ENCODE data around the gene DRGX. TPM values are rescaled to one million over a fixed set of nuclear protein-coding genes. Genes with fewer than 3 reads are reported as not detected.

DRGX gene
- total RNA-seq (under 1 TPM in 1 of 2 donors, not detected in 1; 0.45 TPM), polyA plus RNA-seq (ENCODE audit: insufficient read length in 6 of 6) (not detected)
- long read RNA-seq, donor 1: 0 reads
- long read RNA-seq, donor 2: 0 reads
- long read RNA-seq, donor 3: 0 reads
- long read RNA-seq, donor 4: 0 reads
- long read RNA-seq, donor 5: 0 reads
- long read RNA-seq, donor 6: 0 reads
- long read RNA-seq, donor 7: 0 reads
- long read RNA-seq, donor 8: 0 reads
- long read RNA-seq, donor 9: 0 reads
- long read RNA-seq, donor 10: 0 reads
- long read RNA-seq, donor 11, transcript DRGX-202 (7 exons, 955 nt): major isoform, 14 of 14 reads
- long read RNA-seq, donor 11, partial matches to known transcripts: 0 of 14 reads
- long read RNA-seq, donor 11, other reads (novel, unspliced or antisense): 0 of 14 reads
- long read RNA-seq, donor 12: 0 reads

DNA sequence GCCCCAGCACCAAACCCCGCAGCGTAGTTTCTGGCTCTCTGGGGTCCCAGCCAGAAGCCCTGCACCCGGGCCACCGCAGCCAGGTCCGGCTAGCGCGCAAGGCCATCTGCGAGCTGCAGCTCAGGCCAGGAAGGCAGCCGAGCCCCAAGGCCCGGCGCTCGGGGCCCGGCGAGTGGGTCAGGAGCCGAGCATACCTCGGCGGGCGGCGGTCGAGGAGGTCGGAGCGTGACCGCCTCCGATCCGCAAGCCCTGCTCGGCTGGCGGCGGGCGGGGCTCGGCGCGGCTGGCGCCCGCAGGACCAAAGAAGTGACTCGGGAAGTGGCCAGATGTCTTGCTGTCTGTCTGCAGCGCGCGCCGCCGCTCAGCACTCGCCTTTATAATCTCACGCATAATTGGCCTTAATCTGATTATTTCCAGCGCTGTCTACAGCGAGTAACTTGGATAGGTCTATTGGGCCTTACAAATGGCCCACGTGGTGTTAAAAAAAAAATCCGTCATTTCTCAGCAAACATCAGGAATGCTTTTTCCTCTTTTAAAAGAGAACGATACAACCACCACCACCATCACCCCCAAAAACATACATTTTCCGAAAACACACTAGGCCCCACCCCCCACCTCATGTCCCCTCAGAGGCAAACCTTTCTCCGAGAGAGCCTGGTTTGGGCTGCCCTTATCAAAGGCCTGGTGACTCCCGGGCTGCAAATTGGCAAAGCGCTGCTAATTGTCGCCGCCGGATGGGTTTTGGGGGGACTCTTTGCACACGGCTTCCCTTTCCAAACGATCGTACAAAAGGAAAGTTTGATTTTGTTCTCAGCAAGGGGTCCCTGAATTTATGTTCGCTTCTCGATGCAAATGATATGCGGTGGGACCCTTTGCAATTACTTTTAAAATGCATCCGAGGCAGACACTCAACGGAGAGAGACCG lies at the start of gene DRGX:
TSS of gene DRGX (minus strand) at position 349 of the 925 bp plus-strand sequence. CDS start 649 bp downstream, outside the sequence.
- intact Hi-C loops (cut with DNase I): no loop called here
- ATAC-seq (no peak), DNase-seq (no peak)
- H3K4me1 ChIP-seq: peaks cover 7 to 27% of the 10 kb centered on the region in 2 donors
- no peaks in the 10 kb centered on the region for H3K36me3 ChIP-seq
- TF ChIP-seq, protein P1, sequence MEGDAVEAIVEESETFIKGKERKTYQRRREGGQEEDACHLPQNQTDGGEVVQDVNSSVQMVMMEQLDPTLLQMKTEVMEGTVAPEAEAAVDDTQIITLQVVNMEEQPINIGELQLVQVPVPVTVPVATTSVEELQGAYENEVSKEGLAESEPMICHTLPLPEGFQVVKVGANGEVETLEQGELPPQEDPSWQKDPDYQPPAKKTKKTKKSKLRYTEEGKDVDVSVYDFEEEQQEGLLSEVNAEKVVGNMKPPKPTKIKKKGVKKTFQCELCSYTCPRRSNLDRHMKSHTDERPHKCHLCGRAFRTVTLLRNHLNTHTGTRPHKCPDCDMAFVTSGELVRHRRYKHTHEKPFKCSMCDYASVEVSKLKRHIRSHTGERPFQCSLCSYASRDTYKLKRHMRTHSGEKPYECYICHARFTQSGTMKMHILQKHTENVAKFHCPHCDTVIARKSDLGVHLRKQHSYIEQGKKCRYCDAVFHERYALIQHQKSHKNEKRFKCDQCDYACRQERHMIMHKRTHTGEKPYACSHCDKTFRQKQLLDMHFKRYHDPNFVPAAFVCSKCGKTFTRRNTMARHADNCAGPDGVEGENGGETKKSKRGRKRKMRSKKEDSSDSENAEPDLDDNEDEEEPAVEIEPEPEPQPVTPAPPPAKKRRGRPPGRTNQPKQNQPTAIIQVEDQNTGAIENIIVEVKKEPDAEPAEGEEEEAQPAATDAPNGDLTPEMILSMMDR (IDR thresholded peaks at IDR 0.05): no peak
- H3K27me3 ChIP-seq: peaks cover 85 to 100% of the 10 kb centered on the region in 2 donors
- H3K9me3 ChIP-seq: no peaks in the 10 kb centered on the region
- H3K27ac ChIP-seq: no peak within 1 kb of the TSS
- H3K4me3 ChIP-seq: peak within 1 kb of the TSS in 1 of 2 donors; percentile 8

DNA sequence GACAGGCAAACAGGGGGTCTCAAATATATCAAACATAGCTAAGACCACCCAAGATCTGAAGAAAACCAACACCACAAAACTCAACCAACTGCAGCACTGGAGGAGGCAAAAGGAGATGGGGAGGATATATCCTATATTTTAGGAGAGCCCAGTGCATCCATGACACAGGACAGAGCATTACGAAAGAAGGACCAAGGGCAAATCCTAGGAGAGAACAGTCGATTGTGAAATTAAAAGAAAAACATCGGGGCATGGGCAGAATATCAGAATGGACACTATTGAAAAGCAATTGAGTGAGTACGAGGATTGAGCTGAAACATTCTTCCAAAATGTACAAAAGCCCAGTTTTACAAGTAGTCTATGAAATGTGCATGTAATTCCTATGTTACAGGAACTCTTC lies 48.5 kb upstream of the DRGX start:
- Histone ChIP-seq H3K4me3 (no peak overlapping the region), H3K4me1 (no peaks in the 10 kb centered on the region), H3K9me3 (peaks cover 0 to 17% of the 10 kb centered on the region in 2 donors), H3K36me3 (no peaks in the 10 kb centered on the region), H3K27ac (no peak overlapping the region), H3K27me3 (no peaks in the 10 kb centered on the region)
- ATAC-seq: no peak
- TF ChIP-seq, protein P1 (IDR thresholded peaks at IDR 0.05): no peak
- intact Hi-C loops (cut with DNase I): no loop called here
- DNase-seq: no peak

DNA sequence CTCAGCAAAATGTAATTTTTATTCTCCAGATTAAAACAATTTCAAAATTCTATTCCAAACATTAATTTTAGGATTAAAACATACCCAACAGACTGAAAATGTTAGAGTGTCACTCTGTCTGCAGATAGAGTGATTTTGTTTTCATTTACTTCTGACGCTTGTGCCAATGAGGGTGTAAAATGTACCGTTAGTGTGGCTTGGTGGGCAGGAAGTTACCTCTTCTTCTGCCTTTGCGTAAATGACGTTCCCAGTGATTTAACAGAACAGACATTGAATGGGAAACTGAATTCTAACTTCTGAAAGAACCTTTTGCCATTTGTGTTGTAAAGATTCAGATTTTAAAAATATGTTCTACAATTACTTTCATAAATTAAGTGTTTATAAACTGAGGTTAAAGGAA lies 47.0 kb upstream of the DRGX start:
- Histone ChIP-seq H3K4me1 (no peaks in the 10 kb centered on the region), H3K4me3 (no peak overlapping the region), H3K9me3 (peaks cover 0 to 3% of the 10 kb centered on the region in 2 donors), H3K36me3 (no peaks in the 10 kb centered on the region), H3K27me3 (no peaks in the 10 kb centered on the region), H3K27ac (no peak overlapping the region)
- ATAC-seq (no peak), DNase-seq (no peak)
- intact Hi-C loops (cut with DNase I): no loop called here
- TF ChIP-seq, protein P1 (IDR thresholded peaks at IDR 0.05): no peak

DNA sequence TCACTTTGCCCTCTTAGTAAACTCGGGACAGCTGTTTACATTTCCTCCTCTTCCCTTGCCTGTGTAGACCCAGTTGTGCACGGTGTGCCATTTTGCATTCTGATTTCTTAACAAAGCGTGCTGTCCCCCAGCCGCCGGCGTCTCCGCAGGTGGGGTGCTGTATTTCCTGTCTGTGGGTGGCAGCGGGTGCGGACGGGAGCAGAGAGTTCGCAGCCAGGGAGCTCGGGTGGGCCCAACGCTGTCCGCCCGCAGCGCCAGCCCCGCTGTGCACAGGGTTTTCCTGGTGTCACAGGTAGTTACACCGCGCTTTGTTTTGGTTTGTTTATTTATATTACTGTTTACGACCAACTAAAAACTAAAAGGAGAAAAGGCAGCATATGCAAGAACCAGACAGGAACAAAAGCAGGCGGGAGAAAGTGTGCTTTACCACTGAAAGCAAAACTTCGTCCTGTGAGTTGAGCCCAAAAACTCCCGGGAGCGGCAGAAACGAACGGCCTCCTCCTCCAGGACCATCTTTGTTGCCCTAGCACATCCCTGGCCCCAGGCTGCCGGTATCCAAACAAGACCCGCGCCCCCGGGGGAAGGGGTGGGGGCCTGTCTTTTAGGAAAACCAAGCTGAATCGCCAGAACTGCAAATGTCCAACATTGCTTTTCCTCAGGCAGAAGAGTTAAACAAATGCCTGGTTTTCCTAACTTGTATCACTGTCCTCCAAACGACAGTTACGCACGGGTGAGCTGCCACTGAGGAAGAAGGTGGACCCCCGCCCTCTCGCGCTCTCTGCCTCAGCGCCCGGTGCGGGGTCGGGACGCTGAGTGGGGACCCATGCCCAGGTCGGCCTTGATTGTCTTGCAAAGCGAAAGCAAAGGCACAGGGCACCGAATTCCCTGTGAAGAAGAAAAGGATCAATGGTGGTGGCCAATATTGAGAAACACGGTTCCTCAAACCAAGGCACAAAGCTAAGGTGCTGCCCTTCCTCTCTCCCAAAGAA lies 45.9 kb upstream of the DRGX start:
- TF ChIP-seq, protein P1 (IDR thresholded peaks at IDR 0.05): no peak
- intact Hi-C loops (cut with DNase I): no loop called here
- H3K27me3 ChIP-seq: no peaks in the 10 kb centered on the region
- ATAC-seq (no peak), DNase-seq (peak in 1 of 4 donors; percentile 77)
- no peak overlapping the region for H3K4me3 ChIP-seq
- H3K27ac ChIP-seq: no peak overlapping the region
- H3K4me1 ChIP-seq: no peaks in the 10 kb centered on the region
- H3K9me3 ChIP-seq: no peaks in the 10 kb centered on the region
- H3K36me3 ChIP-seq: no peaks in the 10 kb centered on the region

Data from left lung (tissue), 14 donors.